Transverse colon (tissue), 4 donors: ENCODE data around the gene SCN4B.
"Not testable (repeated sequence)": the region's sequence is repeated elsewhere in the genome, so short reads cannot be mapped to it uniquely, and the experiment has no call there.

Source experiments
- CTCF ChIP-seq, 5 experiments: fragments of 200-600 bp in 3 of 5; fragments of 450-650 bp in 2 of 5; sonication (generic) in 3 of 5; IDR thresholded peaks; 1 replicate in 2 of 5; 2 replicates in 3 of 5; pipeline ENCODE4 v1.5.1; 2016 to 2017; ENCODE audit warnings: antibody characterized with exemption in 5 of 5, inconsistent platforms in 3 of 5, mild to moderate bottlenecking in 2 of 5, moderate library complexity in 1 of 5
- POLR2A ChIP-seq: fragments of 450-650 bp; IDR thresholded peaks from one replicate; pipeline ENCODE4 v1.6.1; 2016; ENCODE audit warnings: antibody characterized with exemption, mild to moderate bottlenecking, moderate library complexity
- POLR2AphosphoS5 ChIP-seq, 3 donors: sonication (generic); formaldehyde crosslinking; IDR thresholded peaks; one replicate each; pipeline ENCODE4 v1.6.1; 2016; ENCODE audit warnings: antibody characterized with exemption in 3 of 3

GRCh38 chr11:118192817-118193216 is 40.2 kb upstream of the SCN4B start:
- not testable (repeated sequence) for TF ChIP-seq CTCF (IDR thresholded peaks at IDR 0.05); POLR2A; POLR2AphosphoS5 (IDR thresholded peaks at IDR 0.05)
